HG03342 (cell line): ENCODE measurements around the gene AFF3.

ENCODE experiments used
- ATAC-seq: cut with Tn5 transposase; IDR thresholded peaks from one replicate; pipeline ENCODE4 v1.9.1; 2021; ENCODE audit warnings: mild to moderate bottlenecking, moderate library complexity; ENCODE audit not compliant: unreplicated experiment

The AFF3 gene

DNA sequence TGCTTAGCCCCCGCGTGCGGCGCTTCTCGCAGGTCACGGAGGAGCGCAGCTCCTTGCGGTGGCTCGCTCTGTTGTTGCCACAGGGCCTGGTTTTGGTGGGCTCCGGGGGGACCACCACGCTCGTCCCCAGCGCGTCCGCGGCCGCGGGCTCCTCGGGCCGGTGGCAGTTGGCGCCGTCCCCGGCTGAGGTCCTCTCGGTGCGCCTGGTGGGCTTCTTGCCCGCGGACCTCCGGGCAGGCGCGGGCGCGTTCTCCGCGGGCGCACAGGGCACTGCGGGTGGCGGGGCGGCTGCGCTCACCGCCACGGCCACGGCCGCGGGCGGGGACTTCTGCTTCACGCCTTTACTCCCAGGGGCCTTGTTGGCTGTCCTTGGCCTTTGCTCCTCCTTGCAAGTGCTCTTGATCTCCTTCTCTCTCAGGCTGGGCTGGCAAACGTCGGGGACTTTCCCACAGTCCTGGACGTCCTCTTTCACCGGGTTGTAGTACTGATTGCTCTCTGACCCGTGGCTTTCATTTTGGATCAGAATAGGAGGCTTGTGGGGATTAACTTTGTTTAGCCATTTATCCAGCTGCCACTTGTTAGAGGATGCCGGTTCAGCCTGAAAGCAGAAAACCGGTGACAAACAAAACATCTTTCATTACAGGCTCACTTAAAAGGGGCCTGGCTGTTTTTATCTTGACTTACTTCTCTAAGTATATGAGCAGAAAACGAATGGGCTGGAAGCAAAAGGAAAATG is 548.5 kb downstream of the AFF3 start:
- ATAC-seq, result no peak

DNA sequence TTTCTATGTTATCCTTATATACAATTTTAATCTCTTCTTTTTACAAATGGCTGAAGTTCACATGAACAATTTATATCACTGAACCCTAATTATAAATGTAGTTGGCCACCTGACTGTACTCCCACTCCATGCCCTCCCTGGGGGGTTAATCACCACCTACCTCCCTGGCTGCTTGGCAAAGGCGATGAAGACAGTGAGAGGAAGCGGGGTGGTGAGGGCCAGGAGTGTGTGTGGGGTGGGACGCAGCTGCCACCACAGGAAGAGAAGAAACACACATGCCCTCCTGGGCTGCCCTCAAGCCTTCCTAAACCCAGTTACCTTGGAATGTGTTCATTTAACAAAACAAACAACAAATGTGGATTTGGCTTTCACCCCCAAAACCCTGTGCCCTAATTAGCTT is 565.6 kb downstream of the AFF3 start:
- ATAC-seq, result no peak

DNA sequence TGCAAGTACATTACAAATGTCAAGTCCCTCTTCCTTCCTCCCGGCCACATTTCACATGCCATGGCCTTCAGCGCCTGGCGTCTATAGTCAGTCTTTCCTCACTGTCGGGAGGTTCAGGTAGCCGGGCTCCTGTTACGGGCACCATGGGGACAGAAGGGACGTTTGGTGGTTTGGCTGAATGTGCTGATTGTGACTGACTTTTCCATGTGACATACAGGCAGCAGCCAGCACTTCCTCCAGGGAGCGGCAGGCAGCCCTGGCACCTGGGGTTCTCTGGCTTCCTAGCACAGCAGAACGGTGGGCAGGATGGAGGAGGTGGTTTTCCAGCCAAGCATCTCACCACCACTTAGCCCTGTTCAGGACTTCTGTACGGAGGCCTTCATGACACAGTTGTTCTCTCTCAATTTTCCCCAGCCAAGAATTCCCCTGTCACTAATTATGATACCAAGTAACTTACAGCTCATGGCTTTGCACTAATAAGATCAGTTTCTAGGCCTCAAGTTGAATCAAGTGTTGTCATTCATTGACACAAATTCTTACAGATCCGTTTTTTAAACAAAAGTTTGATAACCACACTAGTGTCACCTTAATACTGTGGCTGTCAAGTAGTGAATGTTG is 568.6 kb downstream of the AFF3 start:
- ATAC-seq, result no peak

DNA sequence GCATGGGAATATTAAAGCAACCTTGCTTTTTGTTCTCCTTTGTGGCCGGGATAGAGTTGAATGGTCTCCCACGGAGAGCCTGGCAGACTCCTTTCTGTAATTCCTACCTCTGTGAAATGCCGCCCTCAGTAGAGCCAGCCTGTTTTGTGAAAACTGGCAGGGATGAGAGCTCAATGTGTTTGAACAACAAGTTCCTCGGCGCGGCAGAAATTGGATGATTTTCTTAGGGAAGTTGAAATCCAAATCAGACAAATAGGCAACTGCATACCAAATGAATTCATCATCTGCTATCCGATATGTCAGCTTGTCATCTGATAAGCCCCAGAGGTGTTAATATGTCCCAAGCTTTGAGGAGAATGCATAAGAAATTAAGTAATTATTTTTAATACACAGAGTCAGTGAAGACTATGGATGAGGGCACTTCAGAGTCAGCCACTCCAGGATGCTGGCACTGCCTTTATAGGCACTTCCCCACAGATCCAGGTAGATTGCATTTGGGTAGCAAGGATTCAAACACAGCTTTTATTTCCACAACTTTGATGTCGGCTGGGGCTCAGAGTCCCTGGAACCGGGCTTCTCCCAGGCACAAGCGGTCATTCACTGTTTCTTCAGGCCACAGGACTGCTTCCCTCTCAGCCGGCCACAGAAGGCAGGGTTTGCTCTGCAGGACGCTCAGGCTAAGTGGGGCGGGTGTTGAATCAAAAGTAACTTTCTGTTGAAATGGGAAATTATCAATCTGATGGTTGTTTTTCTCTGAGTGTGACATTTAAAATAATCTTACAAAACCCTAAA is 569.8 kb downstream of the AFF3 start:
- no peak for ATAC-seq

DNA sequence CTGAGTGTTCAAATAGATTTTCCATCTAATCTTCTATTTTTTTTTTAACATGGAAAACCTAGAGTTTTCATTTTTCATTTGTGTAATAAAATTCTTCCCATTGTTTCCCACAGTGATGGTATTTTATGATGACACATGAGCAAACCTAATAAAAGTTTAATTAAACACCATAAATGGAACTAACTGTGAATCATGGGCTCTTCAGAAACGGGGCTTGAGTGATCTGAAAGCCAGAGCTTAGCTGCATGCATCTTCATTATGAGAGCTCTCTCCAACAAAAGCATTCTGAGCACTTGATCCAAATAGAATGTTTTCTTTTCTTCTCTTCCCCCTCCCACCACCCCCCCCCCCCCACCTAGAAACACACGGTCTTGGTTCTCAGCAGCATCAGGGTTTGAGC is 570.4 kb downstream of the AFF3 start:
- no peak for ATAC-seq

DNA sequence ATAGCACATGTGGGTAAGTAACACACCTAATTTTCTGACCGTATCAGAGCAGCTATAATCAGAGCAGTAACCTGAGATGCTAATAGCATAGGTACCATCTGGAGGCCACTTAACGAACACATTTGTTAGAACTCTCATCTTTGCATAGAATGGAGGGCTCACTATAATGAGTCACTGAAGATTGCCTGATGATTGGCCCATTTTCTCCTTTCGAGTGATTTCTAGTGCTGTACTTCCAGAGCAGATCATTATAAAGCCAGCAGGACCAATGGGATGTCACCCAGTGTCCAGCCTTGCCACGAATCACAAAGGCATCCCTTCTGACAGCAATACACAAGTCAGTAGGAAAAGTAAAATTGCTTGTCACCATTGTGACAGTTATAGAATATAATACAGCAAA is 570.9 kb downstream of the AFF3 start:
- no peak for ATAC-seq

DNA sequence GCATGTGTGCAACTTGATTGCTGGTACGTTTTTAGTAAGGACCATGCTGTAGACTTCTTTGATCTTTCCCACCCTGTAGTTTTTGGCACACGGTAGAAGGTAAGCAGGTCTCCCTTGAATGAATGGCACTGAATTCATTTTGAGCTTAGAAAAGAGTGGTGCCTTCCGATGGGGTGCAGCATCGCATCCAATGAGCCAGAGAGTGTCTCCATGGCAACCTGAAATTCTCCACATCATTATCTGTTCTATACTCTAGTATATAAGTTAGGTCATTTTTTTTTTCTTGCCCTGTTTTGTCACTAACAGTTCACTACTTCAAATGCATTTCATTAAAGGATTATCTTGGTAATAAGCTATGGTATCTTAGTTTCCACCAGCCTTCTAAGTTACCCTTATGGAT is 571.4 kb downstream of the AFF3 start:
- no peak for ATAC-seq

DNA sequence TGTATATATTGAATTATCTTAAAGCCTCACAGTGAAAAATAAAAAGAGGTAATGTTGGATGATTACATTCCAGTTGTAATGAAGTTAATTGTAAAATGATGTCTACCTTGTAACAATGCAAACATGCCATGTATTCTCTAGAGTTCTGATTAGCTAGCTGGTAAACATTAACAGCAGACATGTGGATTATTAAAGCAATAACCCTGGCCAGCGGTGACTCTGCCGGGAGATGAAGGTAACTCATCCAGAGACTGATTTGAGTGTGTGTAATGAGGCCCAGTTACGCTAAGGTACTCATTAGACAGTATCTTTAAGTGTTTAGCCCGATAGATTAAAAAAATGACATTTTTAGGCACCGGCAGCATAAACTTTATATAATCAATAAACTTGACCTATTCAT is 573.0 kb downstream of the AFF3 start:
- no peak for ATAC-seq

DNA sequence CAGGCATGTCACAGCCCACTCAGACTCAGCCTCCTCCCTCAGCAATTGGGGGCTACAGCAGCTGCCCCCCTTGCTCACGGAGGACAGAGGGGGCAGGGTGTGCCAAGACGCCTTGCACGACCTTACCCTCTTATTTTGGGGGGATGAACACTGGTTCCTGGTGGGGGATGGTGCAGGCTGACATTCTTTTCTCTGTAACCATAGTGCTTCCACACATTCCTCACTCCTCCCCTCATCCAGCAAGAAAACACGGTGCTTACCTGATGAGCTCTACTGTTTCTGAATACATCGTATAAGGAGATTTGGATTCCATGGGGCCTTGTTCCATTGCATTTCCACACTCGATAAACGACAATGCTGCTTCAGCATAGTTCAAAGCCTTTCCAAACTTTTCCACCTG is 577.2 kb downstream of the AFF3 start:
- ATAC-seq, result no peak

DNA sequence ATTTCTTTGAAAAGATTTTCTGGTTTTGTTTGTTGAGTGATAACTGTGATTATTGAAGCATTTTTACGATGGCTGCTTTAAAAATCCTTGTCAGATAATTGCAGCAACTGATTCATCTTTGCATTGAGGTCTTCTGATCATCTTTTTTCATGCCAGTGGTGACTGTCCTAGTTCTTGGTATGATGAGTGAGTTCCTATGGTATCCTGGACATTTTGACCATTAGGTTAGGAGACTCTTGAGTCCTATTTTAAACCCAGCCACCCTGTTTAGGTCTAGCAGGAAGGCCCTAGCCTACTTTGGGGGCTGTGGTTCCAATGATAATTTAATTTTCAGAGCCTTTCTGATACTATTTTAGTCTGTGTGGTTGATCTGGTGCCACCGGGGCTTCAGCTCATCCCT is 579.9 kb downstream of the AFF3 start:
- no peak for ATAC-seq

DNA sequence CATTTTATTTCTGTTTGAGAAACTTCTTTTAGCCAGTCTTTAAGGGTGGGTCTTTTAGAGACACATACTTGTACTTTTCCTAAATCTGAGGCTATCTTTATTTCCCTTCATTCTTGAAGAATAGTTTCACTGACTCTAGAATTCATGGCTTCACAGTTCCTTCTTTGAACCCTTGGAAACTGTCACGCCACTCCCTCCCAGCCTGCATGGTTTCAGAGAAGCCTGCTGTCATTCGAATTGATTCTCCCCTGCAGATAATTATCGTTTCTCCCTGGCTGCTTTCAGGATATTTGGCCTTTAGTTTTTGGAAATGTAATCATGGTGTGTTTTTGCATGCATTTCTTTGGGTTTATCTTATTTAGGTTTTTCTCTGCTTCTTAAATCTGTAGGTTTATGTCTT is 580.6 kb downstream of the AFF3 start:
- no peak for ATAC-seq

DNA sequence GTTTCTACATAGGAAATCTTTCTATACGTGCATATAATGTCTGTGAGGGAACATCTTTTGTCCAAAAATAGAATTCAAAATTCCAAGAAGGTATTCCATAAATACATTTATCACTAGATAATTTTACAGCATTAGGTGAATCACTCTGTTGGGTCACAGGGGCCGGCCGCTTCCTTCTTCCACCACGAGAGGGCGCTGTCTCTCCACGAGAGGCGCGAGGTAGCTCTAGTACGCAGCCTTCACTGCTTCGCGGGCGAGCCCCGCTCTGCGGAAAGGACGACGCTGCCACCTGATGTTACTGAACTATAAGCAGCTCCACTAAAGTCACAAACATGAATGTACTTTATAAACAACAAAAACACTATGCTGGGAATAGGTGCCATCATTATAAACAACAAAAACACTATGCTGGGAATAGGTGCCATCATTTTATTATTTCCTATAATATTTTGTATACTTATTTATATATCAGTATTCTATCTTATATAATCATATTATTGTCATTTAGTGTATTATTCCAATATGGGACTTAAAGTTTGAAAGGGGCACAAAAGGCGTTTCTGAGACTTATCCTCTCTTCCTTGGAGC is 583.2 kb downstream of the AFF3 start:
- ATAC-seq, result peak; percentile 86

DNA sequence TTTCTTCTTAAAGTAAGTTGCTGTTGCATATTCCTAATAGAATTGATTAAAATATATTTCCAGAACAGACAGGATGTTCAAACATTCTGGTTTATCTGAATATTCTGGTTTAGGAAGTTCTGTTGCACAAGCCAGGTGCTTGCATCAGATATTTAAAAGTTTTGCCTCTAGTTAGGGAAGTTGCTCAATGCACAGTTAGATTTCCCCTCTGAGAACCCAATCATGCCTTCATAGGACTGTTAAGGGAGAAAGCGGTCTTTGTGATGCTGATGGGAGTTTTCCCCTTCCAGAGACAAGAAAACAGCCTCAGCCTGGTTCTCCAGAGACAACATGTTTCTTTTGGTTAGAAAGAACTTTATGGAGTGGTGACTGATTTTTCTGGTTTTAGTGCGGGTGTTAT is 587.0 kb downstream of the AFF3 start:
- ATAC-seq, result no peak

DNA sequence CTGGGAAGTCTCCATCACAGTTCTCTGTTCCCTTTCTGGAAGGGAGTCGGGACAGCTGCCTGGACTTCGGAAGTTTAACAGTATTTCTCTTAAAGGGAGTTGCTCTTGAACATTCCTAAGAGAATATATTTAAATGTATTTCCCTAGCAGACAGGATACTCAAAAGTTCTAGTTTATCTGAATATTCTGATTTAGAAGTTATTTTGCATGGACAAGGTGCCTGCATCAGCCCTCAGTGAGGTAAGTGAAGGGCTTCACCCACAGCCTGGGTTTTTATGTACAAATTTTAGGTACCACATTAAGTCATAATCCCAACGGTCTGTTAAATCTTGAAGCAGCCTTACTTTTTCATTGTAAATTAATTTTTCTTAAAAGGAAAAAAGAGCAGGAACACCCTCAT is 587.5 kb downstream of the AFF3 start:
- ATAC-seq, result no peak

DNA sequence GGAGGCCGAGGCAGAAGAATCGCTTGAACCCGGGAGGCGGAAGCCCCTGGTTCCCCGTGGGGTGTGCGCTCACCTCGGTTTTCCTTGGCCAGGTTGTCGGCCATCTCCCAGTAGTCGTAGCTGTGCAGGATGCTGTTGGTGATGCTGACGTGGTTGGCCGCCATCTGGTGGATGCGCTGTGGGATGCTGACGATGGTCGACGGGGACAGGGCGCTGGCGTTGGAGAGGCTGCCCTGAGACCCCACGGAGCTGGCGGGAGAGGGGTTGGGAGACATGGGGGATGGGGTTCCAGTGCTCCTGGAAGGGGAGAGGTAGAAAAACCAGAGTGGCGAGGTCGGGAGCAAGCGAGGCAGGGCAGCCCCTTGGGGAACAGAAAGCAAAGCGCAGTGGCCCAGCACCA is 588.2 kb downstream of the AFF3 start:
- ATAC-seq, result no peak

DNA sequence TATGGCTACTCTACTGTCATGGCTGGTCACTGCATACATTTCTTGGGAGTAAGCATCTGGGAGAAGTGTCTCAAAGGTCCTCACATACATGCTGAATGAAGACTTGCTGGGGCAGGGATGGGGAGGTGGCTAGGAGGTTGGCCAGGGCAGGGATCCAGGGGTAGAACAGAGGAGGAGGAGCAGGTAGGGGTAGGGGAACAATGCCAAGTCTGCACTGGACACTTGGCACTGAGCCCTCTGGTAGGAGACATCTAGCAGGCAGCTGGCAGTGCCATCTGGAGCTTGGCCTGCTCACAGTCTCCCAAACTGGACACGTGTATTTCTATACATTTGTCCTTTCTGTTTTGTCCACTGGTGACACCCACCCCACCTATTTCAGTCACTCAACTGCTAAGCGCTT is 589.9 kb downstream of the AFF3 start:
- ATAC-seq, result no peak

DNA sequence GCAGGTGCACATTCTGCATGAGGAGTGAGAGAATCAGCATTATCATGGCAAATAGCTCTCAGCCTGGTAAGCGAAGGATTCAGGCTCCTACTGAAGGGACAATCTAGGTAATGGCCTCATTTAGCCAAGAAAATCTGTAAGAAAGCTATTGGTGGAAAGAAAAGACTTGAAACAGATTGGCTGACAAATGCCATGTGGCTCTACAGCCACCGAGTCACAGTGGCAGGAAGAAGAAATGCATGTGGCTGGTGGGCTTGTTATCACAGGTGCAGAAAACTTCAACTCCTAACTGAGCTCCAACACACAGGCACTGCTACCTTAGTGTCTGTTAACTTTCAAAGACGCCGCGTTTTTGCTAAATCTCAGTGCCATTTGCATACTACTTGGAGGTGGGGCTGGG is 592.0 kb downstream of the AFF3 start:
- ATAC-seq, result no peak

DNA sequence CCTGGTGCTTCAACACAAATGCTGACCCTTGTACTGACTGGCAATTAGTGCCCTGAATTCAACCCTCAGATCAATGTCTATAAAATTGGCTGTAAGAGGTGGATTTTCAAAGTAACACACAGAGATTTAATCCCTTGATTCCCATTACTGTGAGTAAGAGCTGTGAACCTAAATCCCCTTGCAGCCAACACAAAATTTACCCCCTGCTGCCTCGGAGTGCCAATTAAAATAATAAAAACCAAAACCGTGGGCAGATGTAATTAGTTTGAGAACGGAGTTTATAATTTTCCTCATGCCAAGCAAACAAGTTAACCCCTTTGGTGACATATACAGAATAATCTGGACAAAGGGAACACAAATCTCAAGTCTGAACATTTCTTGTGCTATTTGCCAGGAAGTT is 596.8 kb downstream of the AFF3 start:
- ATAC-seq, result no peak

DNA sequence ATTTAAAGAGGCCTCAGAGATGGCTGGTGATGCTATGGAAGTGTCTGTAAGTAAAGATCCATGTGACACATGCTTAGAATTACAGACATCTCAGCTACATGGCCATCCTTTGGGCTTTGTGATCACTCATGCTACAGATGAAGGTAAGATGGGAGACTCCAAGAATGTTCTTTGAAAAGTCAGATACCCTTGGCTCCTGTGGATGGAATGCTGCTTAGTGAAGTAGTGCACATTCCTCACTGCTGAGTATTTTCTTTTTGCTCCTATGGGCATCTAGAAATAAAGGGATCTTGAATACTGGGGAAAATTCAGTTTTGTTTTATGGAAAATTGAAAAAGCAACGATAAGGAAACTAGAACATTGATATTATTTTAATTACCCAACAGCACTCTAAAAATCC is 597.3 kb downstream of the AFF3 start:
- ATAC-seq, result no peak

DNA sequence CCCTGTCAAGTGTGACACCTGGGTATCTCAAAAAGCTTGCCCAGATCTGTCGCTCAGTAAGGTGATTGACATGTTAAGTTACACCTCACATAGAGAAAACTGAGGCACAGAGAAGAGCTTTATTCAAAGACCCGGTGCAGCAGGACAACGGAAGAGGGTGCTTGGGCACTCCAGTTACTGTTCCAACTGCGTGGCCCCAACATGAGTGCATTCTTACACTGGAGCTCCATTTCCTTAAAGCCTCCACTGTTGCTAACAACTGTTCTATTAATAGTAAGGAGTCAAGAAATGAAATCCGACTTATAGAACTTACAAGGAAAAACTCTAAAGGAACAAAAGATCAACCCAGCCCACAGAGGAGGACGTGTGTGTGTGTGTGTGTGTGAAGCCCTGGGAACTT is 597.8 kb downstream of the AFF3 start:
- ATAC-seq, result no peak

DNA sequence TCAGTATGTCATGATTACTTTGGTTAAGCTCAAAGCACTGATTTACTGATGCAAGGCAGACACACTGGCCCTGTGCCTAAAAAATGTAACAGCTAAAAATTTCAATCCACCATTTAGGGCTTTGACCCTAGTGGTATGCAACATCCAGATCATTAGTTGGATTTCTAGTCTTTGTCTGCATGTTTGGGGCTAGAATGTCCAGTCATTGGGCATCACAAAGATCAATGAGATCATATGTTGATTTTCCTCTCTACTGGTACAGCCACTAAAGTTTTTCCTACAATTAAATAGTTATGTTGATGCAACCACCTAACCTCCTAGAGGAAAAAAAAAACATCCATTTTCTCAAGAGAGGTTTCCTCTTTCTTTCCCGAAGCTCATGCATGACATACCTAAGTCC is 599.1 kb downstream of the AFF3 start:
- ATAC-seq, result no peak
